Panc1 (cell line): Measurements from ENCODE around the gene TMEM141. TPM values are rescaled to one million over a fixed set of nuclear protein-coding genes. Genes with fewer than 3 reads are reported as not detected.
"Not testable (repeated sequence)": the region's sequence is repeated elsewhere in the genome, so short reads cannot be mapped to it uniquely, and the experiment has no call there.

Experiments used
- ATAC-seq: fragments of 200-7000 bp; cut with Tn5 transposase; 2 replicates; pipeline ENCODE4 v1.9.1; 2020; ENCODE audit warnings: mild to moderate bottlenecking, moderate library complexity
- BruUV-seq: library from RNA; stranded (reverse); fragments of 400-500 nt; replicated peaks from 2 replicates; lab custom pipeline; 2021; lab: Mats Ljungman, UMichigan
- CTCF ChIA-PET: fragments of 300-600 bp; sonication (Branson Sonifier 250); formaldehyde crosslinking; loops from one replicate; lab custom pipeline; 2022; ENCODE audit warnings: antibody characterized with exemption; lab: Charles Lee
- POLR2A ChIA-PET: fragments of 300-600 bp; sonication (Branson Sonifier 250); formaldehyde crosslinking; loops from one replicate; lab custom pipeline; 2022; ENCODE audit warnings: antibody characterized with exemption; lab: Charles Lee
- DNase-seq: peaks from one replicate; pipeline ENCODE4 v3.0.0-alpha.2; 2010; ENCODE audit warnings: low read depth, low spot score
- H3K27ac ChIP-seq: 2 replicates; pipeline ENCODE4 v1.5.1; 2011; ENCODE audit warnings: mild to moderate bottlenecking, low read length, inconsistent platforms
- H3K27me3 ChIP-seq: fragments of 200-500 bp; sonication (Bioruptor generic); 2 replicates; pipeline ENCODE4 v1.6.0; 2014; ENCODE audit warnings: low read length, inconsistent platforms; ENCODE audit not compliant: control insufficient read depth, insufficient read depth
- H3K36me3 ChIP-seq: fragments of 200-500 bp; sonication (Bioruptor generic); 2 replicates; pipeline ENCODE4 v1.5.1; 2014; ENCODE audit warnings: inconsistent platforms, mild to moderate bottlenecking, low read length, moderate library complexity; ENCODE audit not compliant: control insufficient read depth, insufficient read depth
- H3K4me1 ChIP-seq: 2 replicates; pipeline ENCODE4 v1.5.1; 2011; ENCODE audit warnings: inconsistent platforms, mild to moderate bottlenecking, low read length, moderate library complexity; ENCODE audit not compliant: control insufficient read depth, insufficient read depth
- H3K4me3 ChIP-seq, 2 experiments: 2 replicates each; pipeline ENCODE4 v1.5.1; 2011 to 2012; ENCODE audit warnings: low read depth in 2 of 2, low read length in 2 of 2, mild to moderate bottlenecking in 2 of 2, inconsistent platforms in 1 of 2, moderate library complexity in 1 of 2
- H3K9me3 ChIP-seq: fragments of 200-500 bp; sonication (Bioruptor generic); 2 replicates; pipeline ENCODE4 v1.5.1; 2014; ENCODE audit warnings: low read depth, mild to moderate bottlenecking, inconsistent platforms, low read length, moderate library complexity; ENCODE audit not compliant: control insufficient read depth, insufficient read depth
- CTCF ChIP-seq: fragments of 450-650 bp; IDR thresholded peaks from 2 replicates; pipeline ENCODE4 v1.5.1; 2017; ENCODE audit warnings: mild to moderate bottlenecking
- POLR2AphosphoS5 ChIP-seq: IDR thresholded peaks from 2 replicates; pipeline ENCODE4 v1.6.1; 2012; ENCODE audit warnings: mild to moderate bottlenecking, low read depth, low read length, moderate library complexity
- REST ChIP-seq, 2 experiments: IDR thresholded peaks; 2 replicates each; pipeline ENCODE4 v1.6.1; 2011 to 2012; ENCODE audit warnings: low read depth in 2 of 2, control low read depth in 1 of 2, low read length in 1 of 2, mild to moderate bottlenecking in 1 of 2, moderate library complexity in 1 of 2; ENCODE audit not compliant: insufficient read depth in 1 of 2
- SIN3A ChIP-seq: IDR thresholded peaks from 2 replicates; pipeline ENCODE4 v1.6.1; 2012; ENCODE audit warnings: low read depth, mild to moderate bottlenecking, low read length, moderate library complexity, borderline replicate concordance; ENCODE audit not compliant: insufficient read depth
- in situ Hi-C: cut with HindIII; loops from 2 replicates; pipeline ENCODE4 v1.10.0; 2016; ENCODE audit warnings: low sequenced_read_pairs, low pct_unique_long_range_greater_than_20kb
- intact Hi-C: fragments of 100-400 bp; cut with micrococcal nuclease; formaldehyde crosslinking; loops from one replicate; pipeline ENCODE4 v1.10.0; 2022; ENCODE audit not compliant: unreplicated experiment
- total RNA-seq: library from RNA; stranded (reverse); gene quantifications from one replicate; pipeline ENCODE4 v1.2.1, GENCODE V29; 2021; ENCODE audit not compliant: unreplicated experiment

Gene TMEM141
- total RNA-seq, 1 experiment from 2014 or later, result 53.5 TPM

- H3K36me3 ChIP-seq, result no peaks in the 10 kb centered on the region
- BruUV-seq, result no TSS peak
- in situ Hi-C loops (no loop called here), intact Hi-C loops (no loop called here)
- peaks cover under 1% of the 10 kb centered on the region; the same call in 1 of the 2 replicates for H3K4me1 ChIP-seq
- H3K4me3 ChIP-seq, result no peak overlapping the region
- no peaks in the 10 kb centered on the region for H3K27me3 ChIP-seq
- no peaks in the 10 kb centered on the region for H3K9me3 ChIP-seq
- CTCF ChIA-PET, result no interaction called here
- TF ChIP-seq CTCF (no peak), SIN3A (no peak), REST (IDR thresholded peaks at IDR 0.05; ENCODE audit: insufficient read depth in 1 of 2, low read depth in 2 of 2, low read length in 1 of 2) (no peak)
- no peak overlapping the region for H3K27ac ChIP-seq
- POLR2A ChIA-PET, result no interaction called here
- no peak for DNase-seq
- ATAC-seq, result no peak
These were observed 6.2 kb upstream of the TMEM141 start for GRCh38 chr9:136784997-136785361.

GRCh38 chr9:136785565-136786355 lies 5.4 kb upstream of the TMEM141 start:
- BruUV-seq, in situ Hi-C loops, H3K27ac ChIP-seq, POLR2A ChIA-PET, DNase-seq, H3K9me3 ChIP-seq, ATAC-seq, H3K4me3 ChIP-seq, H3K27me3 ChIP-seq, H3K36me3 ChIP-seq, intact Hi-C loops, H3K4me1 ChIP-seq: not testable (repeated sequence)
- CTCF ChIA-PET, result interaction anchor here (0.6 kb wide), 1 partner anchor 19 kb away, joined by 3 read pairs; no protein-coding TSS in a partner anchor

- ATAC-seq (no peak), DNase-seq (no peak)
- Histone ChIP-seq H3K9me3 (no peaks in the 10 kb centered on the region), H3K36me3 (no peaks in the 10 kb centered on the region; the same call in 1 of the 2 replicates), H3K4me1 (peaks cover 7% of the 10 kb centered on the region), H3K27ac (no peak overlapping the region), H3K4me3 (no peak overlapping the region), H3K27me3 (no peaks in the 10 kb centered on the region)
- TF ChIP-seq SIN3A (no peak), POLR2AphosphoS5 (no peak)
- ChIA-PET POLR2A (no interaction called here), CTCF (no interaction called here)
- intact Hi-C loops (no loop called here), in situ Hi-C loops (no loop called here)
- BruUV-seq, result no TSS peak
These were observed 4.7 kb upstream of the TMEM141 start for GRCh38 chr9:136786451-136786850.

- BruUV-seq, ATAC-seq, H3K36me3 ChIP-seq, H3K4me3 ChIP-seq, POLR2A ChIA-PET, DNase-seq, CTCF ChIA-PET, H3K4me1 ChIP-seq, H3K27me3 ChIP-seq, in situ Hi-C loops, H3K27ac ChIP-seq, H3K9me3 ChIP-seq, intact Hi-C loops: not testable (repeated sequence)
These were observed 4.2 kb upstream of the TMEM141 start for GRCh38 chr9:136786983-136787382.
